HepG2 (cell line): Measurements from ENCODE around the gene HAPLN2. TPM values are rescaled to one million over a fixed set of nuclear protein-coding genes. Genes with fewer than 3 reads are reported as not detected.

ENCODE experiments used
- ATAC-seq: fragments of 200-7000 bp; cut with Tn5 transposase; 3 replicates; pipeline ENCODE4 v1.9.1; 2020; ENCODE audit warnings: mild to moderate bottlenecking, moderate library complexity
- BruUV-seq: library from RNA; stranded (reverse); fragments of 400-500 nt; replicated peaks from 2 replicates; lab custom pipeline; 2021; lab: Mats Ljungman, UMichigan
- CTCF ChIA-PET: fragments of 300-600 bp; formaldehyde crosslinking; extraction: SDS; loops from one replicate; lab custom pipeline; 2021; ENCODE audit warnings: low total read pairs, inconsistent platforms, low intra/inter-chr PET ratio; lab: Yijun Ruan, JAX
- POLR2A ChIA-PET: fragments of 350-600 bp; sonication (Branson Sonifier 250); formaldehyde crosslinking; loops from one replicate; lab custom pipeline; 2020; ENCODE audit warnings: antibody characterized with exemption, inconsistent platforms; lab: Yijun Ruan, JAX
- DNase-seq: peaks from one replicate; pipeline ENCODE4 v3.0.0-alpha.2; 2015; ENCODE audit warnings: low spot score
- FAIRE-seq: peaks from 3 replicates; lab custom pipeline; 2011; peaks lifted over from hg19 to GRCh38; lab: Jason Lieb, UNC
- H2AFZ ChIP-seq: one replicate; pipeline ENCODE4 v1.6.1; 2011; ENCODE audit warnings: low read length, inconsistent platforms
- H3K27ac ChIP-seq: fragments of 300-600 bp; 3 replicates; pipeline ENCODE4 v1.8.0; 2011; ENCODE audit warnings: mixed run types, mild to moderate bottlenecking, mixed read lengths, low read length, inconsistent platforms; ENCODE audit not compliant: insufficient read depth; ENCODE audit errors: extremely low read length
- H3K27me3 ChIP-seq, 2 experiments: fragments of 200-600 bp in 1 of 2; 2 replicates in 1 of 2; 3 replicates in 1 of 2; pipeline versions ENCODE4 v1.6.0 to v1.8.0; 2011; ENCODE audit warnings: low read length in 2 of 2, mild to moderate bottlenecking in 2 of 2, moderate library complexity in 2 of 2, inconsistent platforms in 1 of 2; ENCODE audit not compliant: insufficient read depth in 2 of 2, control insufficient read depth in 1 of 2
- H3K36me3 ChIP-seq, 2 experiments: fragments of 200-600 bp in 1 of 2; replicated peaks in 1 of 2; 2 replicates in 1 of 2; 3 replicates in 1 of 2; pipeline versions ENCODE4 v1.5.1 to v1.8.0; 2011; ENCODE audit warnings: low read length in 2 of 2, inconsistent platforms in 1 of 2; ENCODE audit not compliant: insufficient read depth in 2 of 2, control insufficient read depth in 1 of 2
- H3K4me1 ChIP-seq: 2 replicates; pipeline ENCODE4 v1.5.1; 2012; ENCODE audit warnings: low read length, inconsistent platforms; ENCODE audit not compliant: insufficient read depth
- H3K4me2 ChIP-seq: 2 replicates; pipeline ENCODE4 v1.6.0; 2011; ENCODE audit warnings: low read depth, low read length, inconsistent platforms
- H3K4me3 ChIP-seq, 3 experiments: fragments of 200-600 bp in 1 of 3; sonication (generic), shearing (Covaris generic) in 1 of 3; replicated peaks in 1 of 3; 2 replicates each; pipeline ENCODE4 v1.5.1; 2011 to 2016; ENCODE audit warnings: low read length in 3 of 3, inconsistent platforms in 2 of 3, low read depth in 2 of 3, mild to moderate bottlenecking in 2 of 3, control low read depth in 1 of 3, mixed read lengths in 1 of 3; ENCODE audit not compliant: insufficient read depth in 1 of 3
- H3K79me2 ChIP-seq: one replicate; pipeline ENCODE4 v1.6.1; 2011; ENCODE audit warnings: low read length, inconsistent platforms; ENCODE audit not compliant: insufficient read depth
- H3K9ac ChIP-seq: 2 replicates; pipeline ENCODE4 v1.6.0; 2011; ENCODE audit warnings: mild to moderate bottlenecking, low read depth, low read length, inconsistent platforms; ENCODE audit not compliant: insufficient read depth
- H3K9me3 ChIP-seq: 2 replicates; pipeline ENCODE4 v1.5.1; 2012; ENCODE audit warnings: mild to moderate bottlenecking, low read length
- H4K20me1 ChIP-seq: 2 replicates; pipeline ENCODE4 v1.6.0; 2011; ENCODE audit warnings: inconsistent platforms, mild to moderate bottlenecking, low read length, moderate library complexity; ENCODE audit not compliant: insufficient read depth
- ATF7-NPFF ChIP-seq: sonication (generic); formaldehyde crosslinking; IDR thresholded peaks from 2 replicates; pipeline ENCODE4 v1.8.1; 2023; ENCODE audit warnings: mild to moderate bottlenecking, low read depth, missing genetic modification reagents, moderate library complexity
- BCL6 ChIP-seq: IDR thresholded peaks from 2 replicates; pipeline ENCODE4 v1.6.1; 2016; ENCODE audit warnings: missing genetic modification reagents, missing compliant biosample characterization
- DPF2 ChIP-seq: sonication (generic); formaldehyde crosslinking; IDR thresholded peaks from 2 replicates; pipeline ENCODE4 v1.4.0; 2020; ENCODE audit warnings: mild to moderate bottlenecking, low read depth, missing genetic modification reagents, borderline replicate concordance
- DR1 ChIP-seq: sonication (generic); formaldehyde crosslinking; IDR thresholded peaks from 2 replicates; pipeline ENCODE4 v1.8.0; 2021; ENCODE audit warnings: mild to moderate bottlenecking, missing genetic modification reagents, inconsistent platforms
- ETV6 ChIP-seq: sonication (generic); formaldehyde crosslinking; conservative IDR thresholded peaks from 2 replicates; pipeline ENCODE4 v1.4.0; 2020; ENCODE audit warnings: missing genetic modification reagents
- FOXA1 ChIP-seq, 2 experiments: fragments of 450-650 bp in 1 of 2; sonication (generic) in 1 of 2; formaldehyde crosslinking in 1 of 2; IDR thresholded peaks; 2 replicates each; pipeline versions ENCODE4 v1.4.0 to v1.6.1; 2016 to 2020; ENCODE audit warnings: missing genetic modification reagents in 1 of 2
- MYPOP ChIP-seq: sonication (generic); formaldehyde crosslinking; IDR thresholded peaks from 2 replicates; pipeline ENCODE4 v1.8.1; 2023; ENCODE audit warnings: mild to moderate bottlenecking, moderate library complexity, missing genetic modification reagents
- PITX1 ChIP-seq: sonication (generic); formaldehyde crosslinking; IDR thresholded peaks from 2 replicates; pipeline ENCODE4 v1.5.1; 2020; ENCODE audit warnings: mild to moderate bottlenecking, missing genetic modification reagents
- POLR2A ChIP-seq, 2 experiments: IDR thresholded peaks; 2 replicates each; pipeline ENCODE4 v1.6.1; 2011; ENCODE audit warnings: low read depth in 2 of 2, low read length in 2 of 2, mild to moderate bottlenecking in 1 of 2, moderate library complexity in 1 of 2; ENCODE audit not compliant: insufficient read depth in 1 of 2
- THYN1 ChIP-seq: sonication (generic); formaldehyde crosslinking; IDR thresholded peaks from 2 replicates; pipeline ENCODE4 v1.8.1; 2023; ENCODE audit warnings: low read depth, mild to moderate bottlenecking, moderate library complexity, missing genetic modification reagents, borderline replicate concordance
- TRAFD1 ChIP-seq: sonication (generic); formaldehyde crosslinking; IDR thresholded peaks from 2 replicates; pipeline ENCODE4 v1.5.1; 2020; ENCODE audit warnings: missing genetic modification reagents, mild to moderate bottlenecking, borderline replicate concordance
- ZNF350 ChIP-seq: sonication (generic); formaldehyde crosslinking; IDR thresholded peaks from 2 replicates; pipeline ENCODE4 v1.4.0; 2020; ENCODE audit warnings: mild to moderate bottlenecking, low read depth, missing genetic modification reagents, borderline replicate concordance
- ZNF780A ChIP-seq: sonication (generic); formaldehyde crosslinking; IDR thresholded peaks from 2 replicates; pipeline ENCODE4 v1.8.0; 2022; ENCODE audit warnings: mild to moderate bottlenecking, missing genetic modification reagents, moderate library complexity
- ZNF891 ChIP-seq: sonication (generic); formaldehyde crosslinking; IDR thresholded peaks from 2 replicates; pipeline ENCODE4 v1.5.0; 2020; ENCODE audit warnings: mild to moderate bottlenecking, missing genetic modification reagents
- WGBS: methylation state at CpG from one replicate; pipeline ENCODE4 v1.1.6; 2017; ENCODE audit warnings: low lambda C conversion rate; 5-methylcytosine and 5-hydroxymethylcytosine counted together
- in situ Hi-C: cut with HindIII; loops from 2 replicates; pipeline ENCODE4 v1.10.0; 2017; ENCODE audit warnings: low pct_unique_long_range_greater_than_20kb; ENCODE audit not compliant: extremely low pct_ligation_motif_present
- intact Hi-C: fragments of 100-400 bp; cut with micrococcal nuclease; formaldehyde crosslinking; loops from one replicate; pipeline ENCODE4 v1.10.0; 2022; ENCODE audit not compliant: unreplicated experiment
- polyA plus RNA-seq, 8 experiments: library from polyadenylated mRNA; depleted of rRNA in 3 of 8; stranded (reverse) in 7 of 8; unstranded in 1 of 8; fragments of >200 nt; fragmentation: Illumina TruSeq in 4 of 8; extraction: Trizol in 4 of 8; gene quantifications; 2 replicates each; pipeline versions ENCODE4 v1.2.1 to v1.2.3, GENCODE V29; 2011 to 2016; ENCODE audit warnings: low read depth in 4 of 8, missing spikeins in 1 of 8, mixed read lengths in 1 of 8; ENCODE audit not compliant: insufficient read depth in 1 of 8
- total RNA-seq, 5 experiments: library from RNA; depleted of rRNA; stranded (reverse); fragments of >200 nt; fragmentation: Illumina TruSeq; extraction: Trizol; gene quantifications; 2 replicates each; pipeline ENCODE4 v1.2.3, GENCODE V29; 2016; ENCODE audit warnings: low read depth in 1 of 5
- TF ChIP-seq, protein P1 (sequence below): sonication (generic); formaldehyde crosslinking; IDR thresholded peaks from 2 replicates; pipeline ENCODE4 v1.5.0; 2020; ENCODE audit warnings: missing genetic modification reagents
- TF ChIP-seq, protein P2 (sequence below): sonication (generic); formaldehyde crosslinking; IDR thresholded peaks from 2 replicates; pipeline ENCODE4 v1.4.0; 2020; ENCODE audit warnings: mild to moderate bottlenecking, missing genetic modification reagents, borderline replicate concordance

HAPLN2 gene
- total and polyA plus RNA-seq, 2 of the 13 experiments (the other 11 are each of a cell fraction or from before 2014, with no cell fraction given) = not detected

DNA sequence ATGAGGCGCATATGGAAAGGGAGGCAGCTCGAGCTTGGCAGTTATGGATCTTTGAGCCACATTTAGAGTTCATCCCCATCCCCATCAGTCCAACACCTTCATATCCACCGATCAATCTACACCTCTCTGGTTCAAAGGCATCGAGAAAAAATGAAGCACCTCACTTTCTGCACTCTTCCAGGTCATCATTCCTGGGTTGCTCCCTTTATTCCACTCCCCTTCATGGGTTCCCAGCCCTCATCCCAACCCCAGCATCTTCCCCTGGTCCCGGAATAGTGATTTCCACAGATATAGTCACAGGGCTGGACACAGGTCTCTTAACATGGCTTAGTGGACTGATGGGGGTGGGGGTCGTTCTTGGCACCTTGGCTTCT lies 354 bp downstream of the HAPLN2 start (continued):
- no peak for TF ChIP-seq ATF7-NPFF
- TF ChIP-seq, protein P1, sequence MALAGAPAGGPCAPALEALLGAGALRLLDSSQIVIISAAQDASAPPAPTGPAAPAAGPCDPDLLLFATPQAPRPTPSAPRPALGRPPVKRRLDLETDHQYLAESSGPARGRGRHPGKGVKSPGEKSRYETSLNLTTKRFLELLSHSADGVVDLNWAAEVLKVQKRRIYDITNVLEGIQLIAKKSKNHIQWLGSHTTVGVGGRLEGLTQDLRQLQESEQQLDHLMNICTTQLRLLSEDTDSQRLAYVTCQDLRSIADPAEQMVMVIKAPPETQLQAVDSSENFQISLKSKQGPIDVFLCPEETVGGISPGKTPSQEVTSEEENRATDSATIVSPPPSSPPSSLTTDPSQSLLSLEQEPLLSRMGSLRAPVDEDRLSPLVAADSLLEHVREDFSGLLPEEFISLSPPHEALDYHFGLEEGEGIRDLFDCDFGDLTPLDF (CRISPR knock-in tag) = no peak
- TF ChIP-seq DR1 (CRISPR knock-in tag) = no peak
- TF ChIP-seq, protein P2, sequence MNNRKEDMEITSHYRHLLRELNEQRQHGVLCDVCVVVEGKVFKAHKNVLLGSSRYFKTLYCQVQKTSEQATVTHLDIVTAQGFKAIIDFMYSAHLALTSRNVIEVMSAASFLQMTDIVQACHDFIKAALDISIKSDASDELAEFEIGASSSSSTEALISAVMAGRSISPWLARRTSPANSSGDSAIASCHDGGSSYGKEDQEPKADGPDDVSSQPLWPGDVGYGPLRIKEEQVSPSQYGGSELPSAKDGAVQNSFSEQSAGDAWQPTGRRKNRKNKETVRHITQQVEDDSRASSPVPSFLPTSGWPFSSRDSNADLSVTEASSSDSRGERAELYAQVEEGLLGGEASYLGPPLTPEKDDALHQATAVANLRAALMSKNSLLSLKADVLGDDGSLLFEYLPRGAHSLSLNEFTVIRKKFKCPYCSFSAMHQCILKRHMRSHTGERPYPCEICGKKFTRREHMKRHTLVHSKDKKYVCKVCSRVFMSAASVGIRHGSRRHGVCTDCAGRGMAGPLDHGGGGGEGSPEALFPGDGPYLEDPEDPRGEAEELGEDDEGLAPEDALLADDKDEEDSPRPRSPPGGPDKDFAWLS (CRISPR knock-in tag) = no peak
- TF ChIP-seq ETV6 (CRISPR knock-in tag) = no peak
- TF ChIP-seq, all 625 proteins: peak for 0

- Histone ChIP-seq H3K36me3 (no peaks in the 10 kb centered on the region), H3K9me3 (no peaks in the 10 kb centered on the region), H3K4me1 (peaks cover 34% of the 10 kb centered on the region), H3K4me2 (no peak overlapping the region), H3K9ac (no peak overlapping the region), H2AFZ (no peak overlapping the region), H3K79me2 (no peaks in the 10 kb centered on the region), H3K27ac (no peak overlapping the region), H4K20me1 (no peaks in the 10 kb centered on the region), H3K4me3 (no peak overlapping the region), H3K27me3 (peaks cover 13 to 49% of the 10 kb centered on the region in 2 experiments)
- FAIRE-seq (no peak), DNase-seq (no peak), ATAC-seq (no peak)
- intact Hi-C loops (no loop called here), in situ Hi-C loops (no loop called here)
- WGBS = 28% methylated on average over 6 of the region's 6 CpGs
- ChIA-PET POLR2A (no interaction called here), CTCF (no interaction called here)
- no TSS peak for BruUV-seq
- TF ChIP-seq TRAFD1 (CRISPR knock-in tag) (no peak), ZNF891 (CRISPR knock-in tag) (no peak), THYN1 (CRISPR knock-in tag) (no peak), BCL6 (peak; percentile 15; the same call in 1 of the 2 replicates), DPF2 (CRISPR knock-in tag) (no peak), POLR2A (IDR thresholded peaks at IDR 0.05; ENCODE audit: insufficient read depth in 1 of 2, low read depth in 2 of 2, low read length in 2 of 2) (no peak), ZNF350 (CRISPR knock-in tag) (no peak), MYPOP (CRISPR knock-in tag) (no peak), FOXA1 (IDR thresholded peaks at IDR 0.05) (no peak), FOXA1 (CRISPR knock-in tag; IDR thresholded peaks at IDR 0.05) (0 out of 2 replicates have a peak, but pooled peaks have one; percentile 14), PITX1 (CRISPR knock-in tag) (no peak), ZNF780A (CRISPR knock-in tag) (no peak)
Observed at GRCh38 chr1:156622581-156623297, 3.5 kb downstream of the HAPLN2 start.
